Transverse colon (tissue), 4 donors: Measurements from ENCODE around the gene AGAP1.

ENCODE experiments used
- POLR2AphosphoS5 ChIP-seq, 3 donors: sonication (generic); formaldehyde crosslinking; IDR thresholded peaks; one replicate each; pipeline ENCODE4 v1.6.1; 2016; ENCODE audit warnings: antibody characterized with exemption in 3 of 3
- TF ChIP-seq, protein P1 (sequence below), 5 experiments: fragments of 200-600 bp in 3 of 5; fragments of 450-650 bp in 2 of 5; sonication (generic) in 3 of 5; IDR thresholded peaks; 1 replicate in 2 of 5; 2 replicates in 3 of 5; pipeline ENCODE4 v1.5.1; 2016 to 2017; ENCODE audit warnings: antibody characterized with exemption in 5 of 5, inconsistent platforms in 3 of 5, mild to moderate bottlenecking in 2 of 5, moderate library complexity in 1 of 5

GRCh38 chr2:235592836-235593235, 99.0 kb downstream of the AGAP1 start:
- TF ChIP-seq, protein P1, sequence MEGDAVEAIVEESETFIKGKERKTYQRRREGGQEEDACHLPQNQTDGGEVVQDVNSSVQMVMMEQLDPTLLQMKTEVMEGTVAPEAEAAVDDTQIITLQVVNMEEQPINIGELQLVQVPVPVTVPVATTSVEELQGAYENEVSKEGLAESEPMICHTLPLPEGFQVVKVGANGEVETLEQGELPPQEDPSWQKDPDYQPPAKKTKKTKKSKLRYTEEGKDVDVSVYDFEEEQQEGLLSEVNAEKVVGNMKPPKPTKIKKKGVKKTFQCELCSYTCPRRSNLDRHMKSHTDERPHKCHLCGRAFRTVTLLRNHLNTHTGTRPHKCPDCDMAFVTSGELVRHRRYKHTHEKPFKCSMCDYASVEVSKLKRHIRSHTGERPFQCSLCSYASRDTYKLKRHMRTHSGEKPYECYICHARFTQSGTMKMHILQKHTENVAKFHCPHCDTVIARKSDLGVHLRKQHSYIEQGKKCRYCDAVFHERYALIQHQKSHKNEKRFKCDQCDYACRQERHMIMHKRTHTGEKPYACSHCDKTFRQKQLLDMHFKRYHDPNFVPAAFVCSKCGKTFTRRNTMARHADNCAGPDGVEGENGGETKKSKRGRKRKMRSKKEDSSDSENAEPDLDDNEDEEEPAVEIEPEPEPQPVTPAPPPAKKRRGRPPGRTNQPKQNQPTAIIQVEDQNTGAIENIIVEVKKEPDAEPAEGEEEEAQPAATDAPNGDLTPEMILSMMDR (IDR thresholded peaks at IDR 0.05) = no peak
- no peak for TF ChIP-seq POLR2AphosphoS5 (IDR thresholded peaks at IDR 0.05)
